Thyroid gland (tissue), 4 donors: ENCODE data around the gene BNIP3.

Experiments
- POLR2A ChIP-seq, 2 donors: fragments of 450-650 bp; IDR thresholded peaks; one replicate each; pipeline ENCODE4 v1.6.1; 2017; ENCODE audit warnings: antibody characterized with exemption in 2 of 2, mild to moderate bottlenecking in 2 of 2, moderate library complexity in 1 of 2
- TF ChIP-seq, protein P1 (sequence below), 6 experiments: fragments of 200-600 bp in 3 of 6; fragments of 450-650 bp in 3 of 6; sonication (generic) in 3 of 6; IDR thresholded peaks; one replicate each; pipeline ENCODE4 v1.5.1; 2016 to 2019; ENCODE audit warnings: antibody characterized with exemption in 6 of 6, mild to moderate bottlenecking in 2 of 6, inconsistent platforms in 1 of 6, moderate library complexity in 1 of 6

DNA sequence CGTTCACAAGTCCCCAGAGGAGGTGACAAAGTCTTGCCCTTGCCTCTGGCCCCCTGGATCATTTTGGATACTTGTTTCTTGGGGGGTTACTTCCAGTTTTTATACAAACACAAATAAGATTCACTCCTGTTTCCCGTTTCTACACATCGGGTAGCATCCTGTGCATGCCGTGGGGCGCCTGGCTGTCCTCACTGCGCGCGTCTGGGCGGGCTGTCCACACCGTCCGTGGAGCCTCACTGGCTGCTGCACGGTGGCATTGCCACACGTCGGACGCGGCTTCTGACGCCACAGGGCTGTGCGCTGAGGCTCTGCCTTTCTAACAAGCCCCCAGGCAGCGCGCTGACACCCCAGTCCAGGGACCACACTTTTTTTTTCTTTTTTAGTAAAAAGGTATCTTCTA is 18.4 kb downstream of the BNIP3 start:
- TF ChIP-seq, protein P1, sequence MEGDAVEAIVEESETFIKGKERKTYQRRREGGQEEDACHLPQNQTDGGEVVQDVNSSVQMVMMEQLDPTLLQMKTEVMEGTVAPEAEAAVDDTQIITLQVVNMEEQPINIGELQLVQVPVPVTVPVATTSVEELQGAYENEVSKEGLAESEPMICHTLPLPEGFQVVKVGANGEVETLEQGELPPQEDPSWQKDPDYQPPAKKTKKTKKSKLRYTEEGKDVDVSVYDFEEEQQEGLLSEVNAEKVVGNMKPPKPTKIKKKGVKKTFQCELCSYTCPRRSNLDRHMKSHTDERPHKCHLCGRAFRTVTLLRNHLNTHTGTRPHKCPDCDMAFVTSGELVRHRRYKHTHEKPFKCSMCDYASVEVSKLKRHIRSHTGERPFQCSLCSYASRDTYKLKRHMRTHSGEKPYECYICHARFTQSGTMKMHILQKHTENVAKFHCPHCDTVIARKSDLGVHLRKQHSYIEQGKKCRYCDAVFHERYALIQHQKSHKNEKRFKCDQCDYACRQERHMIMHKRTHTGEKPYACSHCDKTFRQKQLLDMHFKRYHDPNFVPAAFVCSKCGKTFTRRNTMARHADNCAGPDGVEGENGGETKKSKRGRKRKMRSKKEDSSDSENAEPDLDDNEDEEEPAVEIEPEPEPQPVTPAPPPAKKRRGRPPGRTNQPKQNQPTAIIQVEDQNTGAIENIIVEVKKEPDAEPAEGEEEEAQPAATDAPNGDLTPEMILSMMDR (IDR thresholded peaks at IDR 0.05) = no peak
- TF ChIP-seq POLR2A (IDR thresholded peaks at IDR 0.05) = no peak
